ENCODE measurements around the gene FBXL19. TPM values are rescaled to one million over a fixed set of nuclear protein-coding genes. Genes with fewer than 3 reads are reported as not detected.

FBXL19 gene
- polyA plus RNA-seq, 1 donor (not counting 4 experiments of a cell fraction or from before 2014, with no cell fraction given), result 10.2 TPM

- FAIRE-seq (no peak), DNase-seq (ENCODE audit: low read depth, low spot score) (no peak)
- H3K36me3 ChIP-seq (ENCODE audit: control insufficient read depth in 2 of 2, extremely low read depth in 1 of 2, insufficient read depth in 2 of 2, low read length in 2 of 2), result peaks cover 0 to 1% of the 10 kb centered on the region in 2 experiments
- no peaks in the 10 kb centered on the region for H3K9me3 ChIP-seq (ENCODE audit: control insufficient read depth, low read depth, low read length)
- TF ChIP-seq EZH2 (IDR thresholded peaks at IDR 0.05; ENCODE audit: low read length) (no peak), CTCF (optimal IDR thresholded peaks at IDR 0.05 in 1 of 3, IDR thresholded peaks at IDR 0.05 in 1 of 3, conservative IDR thresholded peaks at IDR 0.05 in 1 of 3; ENCODE audit: extremely low read depth in 1 of 3, insufficient read depth in 2 of 3, low read length in 3 of 3) (no peak)
- H3K27me3 ChIP-seq (ENCODE audit: control insufficient read depth, extremely low read depth, insufficient read depth, low read length), result no peaks in the 10 kb centered on the region
- H3K4me1 ChIP-seq (ENCODE audit: control insufficient read depth, extremely low read depth, insufficient read depth, low read length), result peaks cover 10% of the 10 kb centered on the region
- no peaks in the 10 kb centered on the region for H3K9me1 ChIP-seq (ENCODE audit: control insufficient read depth, extremely low read depth, insufficient read depth, low read length)
- no peak overlapping the region for H3K9ac ChIP-seq (ENCODE audit: control insufficient read depth, extremely low read depth, insufficient read depth, low read length)
- H4K20me1 ChIP-seq (ENCODE audit: control insufficient read depth, extremely low read depth, insufficient read depth, low read length), result no peaks in the 10 kb centered on the region
- H3K79me2 ChIP-seq (ENCODE audit: control insufficient read depth, insufficient read depth, low read length), result no peaks in the 10 kb centered on the region
- dilution Hi-C loops (cut with MboI; ENCODE audit: extremely low pct_ligation_motif_present, low sequenced_read_pairs), result no loop called here
- no peak overlapping the region for H3K27ac ChIP-seq (ENCODE audit: control insufficient read depth, insufficient read depth, low read length)
- no peak overlapping the region for H3K4me2 ChIP-seq (ENCODE audit: control insufficient read depth, extremely low read depth, insufficient read depth, low read depth, low read length)
- H3K4me3 ChIP-seq (ENCODE audit: control insufficient read depth in 2 of 3, extremely low read depth in 1 of 3, insufficient read depth in 2 of 3, low read depth in 1 of 3, low read length in 3 of 3), result no peak overlapping the region
- H2AFZ ChIP-seq (ENCODE audit: control insufficient read depth, low read length), result no peak overlapping the region
Measured at GRCh38 chr16:30991052-30991451, 67.7 kb downstream of the FBXL19 start.

DNA sequence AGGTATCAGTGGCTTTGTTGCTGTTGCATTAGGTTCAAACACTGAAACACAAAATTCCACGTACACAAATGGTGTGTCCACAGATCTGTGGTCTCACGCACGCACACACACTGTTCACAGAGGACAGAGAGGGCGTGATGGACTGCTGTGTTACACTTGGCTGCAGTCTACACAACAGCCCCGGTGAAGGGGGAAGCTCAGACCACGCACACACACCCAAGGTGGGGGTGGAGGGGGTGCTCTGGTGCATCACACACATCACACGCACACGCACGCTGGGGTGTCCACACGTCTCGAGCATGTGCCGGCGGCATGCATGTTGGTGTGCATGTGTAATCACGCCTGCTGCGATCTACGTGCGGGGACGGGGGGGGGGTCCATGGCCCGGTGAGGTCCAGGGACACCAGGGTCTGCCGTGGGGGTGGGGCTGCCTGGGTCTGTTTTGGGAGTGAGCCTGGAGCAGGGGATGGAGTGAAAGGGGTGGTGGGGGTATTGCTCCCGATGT is 69.0 kb downstream of the FBXL19 start:
- Histone ChIP-seq H3K4me1 (ENCODE audit: control insufficient read depth, extremely low read depth, insufficient read depth, low read length) (peaks cover 15% of the 10 kb centered on the region), H4K20me1 (ENCODE audit: control insufficient read depth, extremely low read depth, insufficient read depth, low read length) (no peaks in the 10 kb centered on the region), H3K4me3 (ENCODE audit: control insufficient read depth in 2 of 3, extremely low read depth in 1 of 3, insufficient read depth in 2 of 3, low read depth in 1 of 3, low read length in 3 of 3) (no peak overlapping the region), H3K27ac (ENCODE audit: control insufficient read depth, insufficient read depth, low read length) (no peak overlapping the region), H3K36me3 (ENCODE audit: control insufficient read depth in 2 of 2, extremely low read depth in 1 of 2, insufficient read depth in 2 of 2, low read length in 2 of 2) (no peaks in the 10 kb centered on the region), H3K4me2 (ENCODE audit: control insufficient read depth, extremely low read depth, insufficient read depth, low read depth, low read length) (no peak overlapping the region), H3K9me1 (ENCODE audit: control insufficient read depth, extremely low read depth, insufficient read depth, low read length) (no peaks in the 10 kb centered on the region), H2AFZ (ENCODE audit: control insufficient read depth, low read length) (no peak overlapping the region), H3K27me3 (ENCODE audit: control insufficient read depth, extremely low read depth, insufficient read depth, low read length) (no peaks in the 10 kb centered on the region), H3K79me2 (ENCODE audit: control insufficient read depth, insufficient read depth, low read length) (no peaks in the 10 kb centered on the region), H3K9me3 (ENCODE audit: control insufficient read depth, low read depth, low read length) (no peaks in the 10 kb centered on the region), H3K9ac (ENCODE audit: control insufficient read depth, extremely low read depth, insufficient read depth, low read length) (no peak overlapping the region)
- FAIRE-seq, result no peak
- no peak for TF ChIP-seq CTCF (optimal IDR thresholded peaks at IDR 0.05 in 1 of 3, IDR thresholded peaks at IDR 0.05 in 1 of 3, conservative IDR thresholded peaks at IDR 0.05 in 1 of 3; ENCODE audit: extremely low read depth in 1 of 3, insufficient read depth in 2 of 3, low read length in 3 of 3)
- TF ChIP-seq EZH2 (IDR thresholded peaks at IDR 0.05; ENCODE audit: low read length), result no peak
- DNase-seq (ENCODE audit: low read depth, low spot score), result no peak
- dilution Hi-C loops (cut with MboI; ENCODE audit: extremely low pct_ligation_motif_present, low sequenced_read_pairs), result no loop called here
